HG03097 (cell line): ENCODE results near the gene MCF2L2.
"Not testable (repeated sequence)": the region's sequence is repeated elsewhere in the genome, so short reads cannot be mapped to it uniquely, and the experiment has no call there.

Experiments used
- ATAC-seq: cut with Tn5 transposase; IDR thresholded peaks from one replicate; pipeline ENCODE4 v1.9.1; 2021; ENCODE audit not compliant: unreplicated experiment, low FRiP score

Gene MCF2L2

GRCh38 chr3:183375337-183375736 is 53.1 kb downstream of the MCF2L2 start:
- no peak for ATAC-seq

- no peak for ATAC-seq
Observed at GRCh38 chr3:183372911-183373310, 55.5 kb downstream of the MCF2L2 start.

- ATAC-seq = not testable (repeated sequence)
Observed at GRCh38 chr3:183371600-183371968, 56.8 kb downstream of the MCF2L2 start.

- ATAC-seq = no peak
Observed at GRCh38 chr3:183370391-183370790, 58.0 kb downstream of the MCF2L2 start.

GRCh38 chr3:183369627-183370026 is 58.8 kb downstream of the MCF2L2 start:
- ATAC-seq = no peak

DNA sequence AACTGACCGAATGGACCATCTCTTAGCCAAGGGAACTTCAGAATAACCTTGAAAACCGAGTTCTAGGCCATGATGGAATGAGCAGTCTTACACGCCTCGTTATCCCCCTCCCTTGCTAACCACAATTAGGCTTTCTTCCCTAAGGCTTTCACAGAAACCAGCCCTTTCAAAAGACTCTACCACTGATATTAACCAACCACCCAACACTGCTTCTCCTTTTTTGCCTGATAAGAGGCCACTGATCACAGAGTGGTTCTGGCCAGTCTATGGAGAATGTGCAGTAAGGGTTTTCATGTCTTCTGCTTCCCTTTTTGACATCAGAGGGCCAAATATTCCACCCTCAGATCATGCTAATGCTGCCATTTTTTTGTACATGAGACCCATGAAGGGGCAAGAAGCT is 59.3 kb downstream of the MCF2L2 start:
- ATAC-seq = no peak

DNA sequence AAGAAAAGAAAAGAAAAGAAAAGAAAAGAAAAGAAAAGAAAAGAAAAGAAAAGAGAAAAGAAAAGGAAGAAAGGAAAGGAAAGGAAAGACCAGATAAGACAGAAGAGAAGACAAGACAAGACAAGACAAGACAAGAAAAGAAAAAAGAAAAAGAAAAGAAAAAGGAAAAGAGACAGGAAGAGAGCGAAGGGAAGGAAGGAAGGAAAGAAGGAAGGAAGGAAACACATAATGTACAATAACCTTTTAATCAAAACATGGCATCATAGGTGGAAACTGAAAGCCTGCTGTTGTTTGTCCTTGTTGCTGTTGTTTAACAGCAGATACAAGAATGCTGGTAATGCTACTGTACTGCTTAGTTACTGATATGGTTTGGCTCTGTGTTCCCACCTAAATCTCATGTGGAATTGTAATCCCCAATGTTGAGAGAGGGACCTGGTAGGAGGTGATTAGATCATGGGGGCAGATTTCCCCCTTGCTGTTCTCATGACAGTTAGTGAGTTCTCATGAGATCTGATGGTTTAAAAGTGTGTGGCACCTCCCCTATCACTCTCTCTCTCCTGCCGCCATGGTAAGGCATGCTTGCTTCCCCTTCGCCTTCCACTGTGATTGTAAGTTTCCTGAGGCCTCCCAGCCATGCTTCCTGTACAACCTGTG is 67.3 kb downstream of the MCF2L2 start:
- ATAC-seq = no peak

GRCh38 chr3:183359036-183359435 is 69.4 kb downstream of the MCF2L2 start:
- no peak for ATAC-seq

DNA sequence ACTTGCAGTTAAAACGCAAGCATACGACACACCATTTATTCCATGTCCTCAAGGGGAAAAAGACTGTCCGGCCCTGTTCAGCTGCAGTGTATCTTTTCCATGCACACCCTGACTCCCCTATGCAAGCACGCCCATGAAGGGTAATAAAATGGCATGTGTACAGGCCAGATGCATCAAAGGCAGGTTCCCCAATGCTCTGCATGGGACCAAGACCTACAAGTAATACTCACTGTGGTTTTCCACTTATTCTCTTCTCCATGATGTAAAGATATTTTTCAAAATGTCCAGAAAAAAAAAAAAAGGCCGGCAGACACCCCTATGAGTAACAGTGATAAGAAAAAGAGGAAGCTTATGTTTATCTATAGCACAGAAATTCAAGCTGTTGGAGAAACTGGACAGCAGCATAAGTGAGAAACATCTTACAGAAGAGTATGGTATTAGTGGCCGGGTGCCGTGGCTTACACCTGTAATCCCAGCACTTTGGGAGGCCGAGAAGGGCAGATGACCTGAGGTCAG is 70.8 kb downstream of the MCF2L2 start:
- no peak for ATAC-seq

- ATAC-seq = no peak
Observed at GRCh38 chr3:183356920-183357319, 71.5 kb downstream of the MCF2L2 start.

DNA sequence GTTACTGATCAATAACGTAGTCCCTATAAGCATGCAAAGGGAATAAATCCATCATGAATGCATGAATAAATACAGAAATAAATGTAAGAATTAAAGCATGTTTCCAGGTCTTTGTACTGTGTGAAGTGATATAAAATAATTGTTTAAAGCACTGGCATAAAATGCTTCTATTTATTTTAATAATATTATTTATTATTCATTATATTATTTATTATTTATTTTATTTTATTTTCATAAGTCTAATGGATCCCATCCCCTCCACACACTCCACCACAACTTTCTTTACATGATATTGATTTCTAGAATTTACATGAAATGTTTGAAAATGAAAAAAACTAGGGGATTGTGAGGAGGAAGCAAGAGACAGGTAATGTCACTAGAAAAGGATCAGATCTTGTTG is 73.5 kb downstream of the MCF2L2 start:
- ATAC-seq = no peak

- no peak for ATAC-seq
Observed at GRCh38 chr3:183354325-183354831, 74.0 kb downstream of the MCF2L2 start.

DNA sequence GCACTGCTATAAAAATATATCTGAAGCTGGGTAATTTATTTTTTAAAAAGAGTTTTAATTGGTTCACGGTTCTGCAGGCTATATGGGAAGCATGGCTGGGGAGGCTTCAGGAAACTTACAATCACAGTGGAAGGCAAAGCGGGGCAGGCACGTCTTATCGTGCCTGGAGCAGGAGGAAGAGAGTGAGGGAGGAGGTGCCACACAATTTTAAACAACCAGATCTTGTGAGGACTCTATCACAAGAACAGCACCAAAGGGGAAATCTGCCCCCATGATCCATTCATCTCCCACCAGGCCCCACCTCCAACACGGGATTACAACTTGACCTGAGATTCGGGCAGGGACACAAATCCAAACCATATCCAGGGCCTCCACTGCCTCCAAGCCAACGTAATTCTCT is 75.0 kb downstream of the MCF2L2 start:
- ATAC-seq = no peak

DNA sequence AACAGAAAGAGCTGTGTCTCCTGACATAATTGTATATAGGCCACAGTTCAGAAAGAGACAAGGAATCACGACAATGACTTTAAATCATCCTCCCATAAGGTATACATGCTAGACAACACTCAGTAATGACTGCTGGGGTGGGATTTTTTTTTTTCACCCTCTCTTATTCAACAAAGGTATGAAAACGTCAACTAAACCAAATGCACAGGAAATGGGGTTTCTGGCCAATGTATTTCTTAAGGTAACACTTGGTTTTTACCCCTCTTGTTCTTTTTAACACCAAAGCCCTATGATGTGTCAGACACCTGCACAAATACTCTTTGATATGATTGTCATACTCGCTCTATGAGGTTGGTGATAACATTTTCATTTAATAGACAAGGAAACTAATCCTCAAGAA is 78.3 kb downstream of the MCF2L2 start:
- no peak for ATAC-seq

DNA sequence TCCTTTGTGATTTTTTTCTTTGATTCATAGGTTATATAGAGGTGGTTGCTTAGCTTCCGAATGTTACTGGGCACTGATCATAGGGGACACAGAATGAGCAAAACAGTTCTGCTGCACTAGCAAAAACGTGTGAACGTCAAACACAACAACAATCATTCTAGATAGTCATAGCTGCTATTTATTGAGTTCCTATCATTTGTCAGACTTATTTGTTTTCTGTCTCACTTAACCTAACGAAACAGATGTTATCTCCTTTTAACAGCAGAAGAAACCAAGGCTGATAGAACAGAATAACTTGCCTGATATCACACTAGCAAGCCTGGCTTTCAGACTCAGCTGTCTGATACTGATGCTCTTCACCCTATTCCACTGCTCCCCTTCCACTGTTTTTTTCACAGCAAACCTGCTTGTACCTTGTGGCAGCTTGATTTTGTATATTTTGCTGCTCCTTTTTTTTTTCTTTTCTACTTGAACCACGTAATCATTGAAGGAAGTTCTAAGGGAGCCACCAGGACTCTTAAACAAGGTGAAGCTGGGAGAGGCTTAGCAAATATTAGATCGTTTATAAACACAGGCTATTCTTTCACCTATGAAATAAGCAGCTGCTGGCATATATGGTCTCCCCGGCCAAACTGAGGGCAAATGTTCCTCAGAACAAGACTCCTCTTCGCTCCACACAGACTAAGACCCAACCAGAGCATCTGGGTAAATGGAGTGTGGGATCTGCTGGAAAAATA is 78.8 kb downstream of the MCF2L2 start:
- ATAC-seq = no peak

DNA sequence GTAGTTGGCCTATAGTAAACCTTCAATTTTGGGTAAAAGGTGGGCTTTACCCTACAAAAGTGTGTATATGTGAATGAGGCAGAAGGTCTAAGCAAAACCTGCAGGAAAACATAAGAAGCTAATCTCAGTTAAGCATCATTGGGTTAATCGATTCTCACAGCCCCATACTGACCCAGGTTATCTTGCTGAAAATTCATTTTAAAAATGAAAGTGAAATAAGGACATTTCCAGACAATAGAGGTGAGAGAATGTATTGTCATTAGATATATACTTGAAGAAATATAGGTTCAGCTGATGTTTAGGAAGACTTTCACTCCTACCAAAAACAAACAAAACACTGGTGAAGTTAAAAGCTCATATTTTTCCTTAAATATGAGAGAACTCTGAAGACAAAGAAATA is 85.6 kb downstream of the MCF2L2 start:
- no peak for ATAC-seq

- no peak for ATAC-seq
Observed at GRCh38 chr3:183341545-183342288, 86.7 kb downstream of the MCF2L2 start.

DNA sequence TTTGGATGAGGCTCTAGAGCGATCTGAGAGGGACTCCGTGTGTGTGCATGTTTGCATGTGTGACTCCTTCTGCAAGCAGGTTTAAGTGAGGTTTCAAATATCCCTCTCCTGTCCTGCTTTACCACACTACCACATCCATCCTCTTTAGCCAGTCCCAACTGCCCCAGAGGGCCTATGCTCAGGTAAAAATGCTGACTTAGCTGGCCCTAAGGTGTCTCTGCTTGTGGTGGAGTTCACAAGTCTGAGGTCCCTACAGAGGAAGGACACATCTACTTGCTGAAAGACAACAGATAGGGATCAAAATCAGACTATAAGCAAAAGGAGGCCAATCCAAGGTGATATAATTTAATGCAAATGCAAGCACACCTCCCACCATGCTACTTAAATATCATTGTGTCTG is 88.2 kb downstream of the MCF2L2 start:
- no peak for ATAC-seq

GRCh38 chr3:183339461-183340086 is 88.8 kb downstream of the MCF2L2 start:
- no peak for ATAC-seq

DNA sequence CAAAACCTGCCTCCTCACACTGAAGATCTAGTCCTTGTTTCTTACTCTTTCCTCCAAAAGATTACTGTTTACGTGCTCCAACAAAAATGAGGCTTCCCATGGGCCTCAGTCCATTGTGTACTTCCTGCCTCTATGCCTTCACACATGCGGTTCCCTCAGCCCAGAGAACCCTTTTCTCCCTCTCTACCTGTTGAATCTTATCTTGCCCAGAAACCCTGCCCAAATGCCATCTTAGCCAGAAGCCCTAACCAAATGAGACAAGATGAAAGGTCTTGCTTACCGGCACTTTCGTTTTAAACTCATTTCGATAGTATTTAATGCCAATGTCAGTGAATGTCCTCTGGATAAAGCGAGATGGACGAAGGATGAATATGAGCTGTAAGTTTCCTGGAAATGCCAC is 89.9 kb downstream of the MCF2L2 start:
- ATAC-seq = no peak

GRCh38 chr3:183332487-183332886 is 95.9 kb downstream of the MCF2L2 start:
- ATAC-seq = no peak
